NCI-H526 treated with DMSO at 0.1 percent for 48 hours (cell line): ENCODE data around the gene VSX1.

Source experiments
- DNase-seq: peaks from one replicate; lab custom pipeline; 2025; lab: John Stamatoyannopoulos, UW

Gene VSX1

DNA sequence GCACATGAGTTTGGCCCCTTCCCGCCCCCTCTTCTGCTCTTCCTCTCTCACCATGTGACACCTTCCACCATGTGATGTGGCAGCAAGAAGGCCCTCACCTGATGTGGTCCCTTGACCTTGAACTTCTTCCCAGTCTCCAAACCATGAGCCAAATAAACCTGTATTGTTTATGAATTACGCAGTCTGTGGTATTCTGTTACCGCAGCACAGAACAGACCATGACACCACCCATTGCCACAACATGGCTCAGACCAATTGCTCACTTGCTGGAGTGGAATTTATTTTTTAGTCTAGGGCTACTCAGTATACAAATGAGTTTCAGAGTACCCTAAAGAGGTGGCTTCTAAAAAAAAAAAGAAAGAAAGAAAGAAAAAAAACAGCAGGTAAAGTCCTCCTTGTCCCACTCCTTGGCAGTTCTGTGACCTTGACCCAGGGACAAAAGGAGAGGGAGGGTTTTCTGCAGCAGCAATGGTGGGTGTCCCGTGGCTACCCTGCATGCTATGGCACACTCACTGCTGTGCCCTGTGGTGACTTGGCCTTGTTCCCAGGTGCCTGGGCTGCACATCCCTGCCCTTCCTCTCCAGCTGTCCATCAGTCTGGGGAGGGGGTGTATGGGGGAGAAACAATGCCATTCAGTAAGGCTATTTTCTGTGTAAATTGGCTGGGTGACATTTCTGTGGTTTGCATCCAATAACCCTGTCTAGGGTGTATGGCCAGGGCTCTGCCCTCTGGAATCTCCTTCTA lies 5.4 kb upstream of the VSX1 start:
- DNase-seq = no peak

DNA sequence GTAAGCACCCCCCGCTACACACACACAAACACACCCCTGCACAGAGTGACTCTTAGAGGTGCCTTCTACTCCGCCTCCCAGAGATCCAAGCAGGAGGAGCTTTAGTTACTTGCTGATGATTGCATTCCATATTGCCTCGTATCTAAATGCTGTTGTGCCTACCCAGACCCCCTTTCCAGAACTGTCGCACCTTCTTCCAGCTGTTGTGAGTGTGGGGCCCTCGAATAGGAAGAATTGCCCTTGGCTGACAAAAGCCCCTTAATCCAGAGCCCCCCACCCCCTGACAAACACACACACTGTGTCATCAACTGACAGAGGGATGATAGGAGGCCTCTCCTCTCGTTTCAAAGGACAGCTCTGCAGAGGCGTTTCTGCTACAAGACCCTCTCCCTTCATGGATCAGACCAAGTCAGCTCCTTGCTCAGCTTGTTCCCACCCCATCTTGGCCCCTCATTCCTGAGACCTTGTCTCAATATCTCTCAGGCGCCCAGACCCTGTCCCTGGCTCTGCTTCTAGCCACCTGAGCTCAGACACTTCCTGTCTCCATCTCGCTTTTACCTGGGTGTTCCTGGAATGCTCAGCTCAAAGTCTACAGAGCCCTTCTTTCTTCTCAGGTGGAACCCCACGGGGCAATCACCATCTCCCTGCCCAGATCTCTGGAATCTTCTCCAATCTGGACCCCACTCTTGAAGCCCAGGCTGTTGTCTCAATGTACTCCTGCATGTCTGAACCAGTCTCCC lies 4.0 kb upstream of the VSX1 start:
- DNase-seq = no peak

DNA sequence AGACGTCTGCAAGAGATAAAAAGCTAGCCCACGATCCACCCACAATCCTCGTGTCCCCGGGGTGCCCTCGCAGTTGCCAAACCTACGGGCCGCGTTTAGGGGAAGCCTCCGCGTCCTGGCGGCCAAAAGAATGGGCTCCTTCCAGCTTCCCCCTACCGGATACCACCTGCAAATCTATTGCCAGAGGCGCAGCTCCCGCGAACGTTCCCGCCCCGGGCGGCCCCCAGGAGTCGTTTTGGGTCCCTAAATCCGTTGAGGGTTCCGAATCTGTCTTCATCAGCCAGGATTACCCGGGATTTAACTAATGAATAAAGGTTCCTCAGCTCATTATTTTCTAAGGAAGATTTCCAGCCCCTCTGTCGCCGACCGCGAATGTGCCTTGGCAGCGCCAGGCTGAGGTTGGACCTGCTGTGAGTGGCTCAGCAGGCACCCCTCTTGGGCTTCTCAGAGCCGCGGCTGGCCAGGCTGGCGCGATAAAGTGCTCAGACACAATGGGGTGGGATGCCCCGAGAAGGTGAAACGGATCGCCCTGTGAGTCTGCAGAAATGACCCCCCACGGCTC lies 2.8 kb upstream of the VSX1 start:
- DNase-seq = no peak

DNA sequence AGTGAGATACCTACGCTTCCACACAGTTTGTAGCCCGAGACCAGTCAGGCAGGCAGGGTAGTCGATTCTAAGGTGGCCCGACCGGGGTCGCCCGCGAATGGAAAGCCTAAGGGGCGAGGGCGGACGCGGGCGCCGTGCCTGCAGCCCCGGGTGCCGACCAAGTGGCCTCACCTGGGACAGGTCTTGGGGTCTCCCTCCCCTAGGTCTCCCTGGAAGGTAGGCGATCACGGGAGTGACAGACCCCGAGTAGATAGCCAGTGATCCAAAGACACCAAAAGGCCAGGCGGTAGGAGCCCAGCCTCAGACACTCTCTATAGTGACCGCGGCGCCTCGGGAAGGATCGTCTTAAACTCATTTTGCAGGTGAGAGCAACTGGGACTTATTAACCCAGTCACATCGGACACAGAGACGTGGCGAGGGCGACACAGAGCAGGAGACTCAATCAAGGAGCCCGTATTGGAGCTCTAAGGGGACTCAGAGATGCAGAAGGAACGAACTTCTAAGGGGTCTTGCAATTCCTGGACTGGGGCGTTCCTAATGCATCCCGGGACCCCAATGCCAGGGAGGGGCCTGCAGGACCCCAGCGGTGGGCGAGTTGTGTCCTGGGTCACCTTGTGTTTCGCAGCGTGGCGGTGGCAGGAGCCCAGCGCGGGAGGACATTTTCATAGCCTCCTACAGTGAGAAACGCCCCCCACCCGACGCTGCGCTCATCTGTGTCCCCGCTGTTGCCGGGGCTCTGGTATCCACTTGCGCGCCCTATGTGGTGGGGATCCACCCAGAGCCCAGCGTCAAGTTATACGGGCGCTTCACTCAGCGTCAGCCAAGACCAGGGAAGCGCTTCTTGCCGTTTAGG lies 2.1 kb upstream of the VSX1 start:
- DNase-seq = no peak

DNA sequence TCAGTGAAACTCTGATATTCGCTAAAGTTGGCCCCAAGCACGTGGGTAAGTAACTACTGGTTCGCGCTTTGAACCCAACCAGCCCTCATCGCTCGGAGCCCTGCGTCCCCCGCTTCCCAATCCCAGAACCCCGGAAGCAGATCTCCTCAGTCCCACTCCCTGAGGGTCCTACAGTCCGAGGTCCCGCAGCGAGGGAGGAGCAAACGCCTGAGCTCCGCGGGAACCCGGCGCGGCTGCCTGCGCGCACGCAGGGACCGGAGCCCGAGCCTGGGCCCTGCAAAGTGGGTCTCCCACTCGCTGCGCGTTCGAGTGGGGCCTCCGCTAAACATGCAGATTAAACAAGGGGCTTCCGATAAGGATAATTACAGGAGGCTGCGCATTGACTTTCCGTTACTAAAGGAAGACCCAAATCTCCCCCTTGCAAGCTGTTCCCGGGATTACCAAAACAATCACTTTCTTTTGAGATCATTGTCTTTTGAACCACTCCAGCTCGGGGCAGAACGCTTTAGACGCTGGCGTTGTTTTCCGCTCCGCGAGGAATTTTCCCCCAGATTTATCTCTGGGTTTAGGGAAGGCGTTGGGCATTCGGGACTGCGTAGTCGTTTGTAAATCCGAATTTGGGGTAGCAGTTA lies 1.3 kb upstream of the VSX1 start:
- no peak for DNase-seq

DNA sequence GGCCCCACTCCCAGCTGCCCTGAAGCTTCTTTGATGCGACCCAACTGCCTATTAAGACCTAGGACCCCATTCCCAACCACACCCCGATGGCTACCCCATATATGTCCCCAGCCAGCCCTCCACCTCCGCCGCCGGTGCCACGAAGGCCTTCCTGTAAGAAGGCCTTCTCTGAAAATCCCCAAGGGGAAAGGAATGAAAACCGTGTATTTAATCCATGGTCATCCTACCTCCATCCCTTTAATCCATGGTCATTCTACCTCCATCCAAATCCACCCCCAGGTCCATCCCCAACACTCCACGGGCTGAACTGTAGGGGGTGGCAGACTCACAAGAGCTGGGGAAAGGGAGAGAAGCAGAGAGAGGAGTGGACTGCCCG lies 545 bp upstream of the VSX1 start:
- DNase-seq = no peak

DNA sequence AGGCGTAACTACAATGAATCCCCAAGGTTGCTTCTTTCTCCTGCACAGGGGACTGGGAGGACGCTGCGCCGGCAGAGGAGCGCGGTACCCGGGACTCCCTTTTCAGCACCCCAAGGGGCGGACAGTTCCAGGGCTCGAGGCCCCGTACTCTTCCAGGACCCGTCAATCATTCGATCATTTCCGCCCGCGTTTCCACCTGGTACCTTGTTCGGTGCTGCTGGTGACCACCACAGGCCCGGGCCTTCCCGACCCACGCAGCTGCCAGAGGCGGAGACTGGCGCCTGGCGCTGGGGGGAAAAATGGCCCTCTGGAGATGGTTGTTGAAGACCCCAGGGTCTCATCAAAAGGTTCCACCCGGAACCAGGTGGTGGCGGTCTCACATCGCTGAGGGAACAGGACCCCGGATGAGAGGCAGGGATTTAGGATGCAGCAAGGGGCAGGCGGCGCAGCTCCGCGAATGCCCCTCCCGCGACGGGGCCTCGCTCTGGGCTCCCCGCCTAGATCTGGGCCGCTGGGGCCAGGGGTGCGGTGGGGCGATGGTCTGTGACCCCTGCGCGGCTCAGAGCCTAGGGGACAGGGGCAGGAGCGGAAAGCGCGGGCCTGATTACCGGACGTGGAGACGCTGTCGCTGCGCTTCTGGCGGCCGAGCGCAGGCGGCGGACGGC lies 744 bp downstream of the VSX1 start:
- no peak for DNase-seq

DNA sequence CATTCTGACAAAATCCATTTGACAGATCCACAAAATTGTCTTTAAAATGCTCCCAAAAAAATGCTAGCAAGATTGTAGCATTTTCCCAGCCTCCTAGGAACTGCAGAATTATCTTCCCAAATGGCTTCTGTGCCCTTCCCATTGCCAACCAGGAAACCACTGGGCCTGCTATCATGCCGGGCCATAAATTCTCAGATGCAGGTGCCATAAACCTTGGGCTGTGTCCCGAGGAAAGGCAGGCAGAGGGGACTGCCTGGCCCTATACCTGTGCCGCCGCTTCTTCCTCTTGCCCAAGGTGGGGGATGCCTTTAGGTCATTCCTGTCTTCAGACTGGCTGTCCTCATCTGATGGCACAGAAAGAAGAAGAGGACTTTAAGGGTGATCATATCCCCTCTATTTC lies 2.8 kb downstream of the VSX1 start:
- no peak for DNase-seq

DNA sequence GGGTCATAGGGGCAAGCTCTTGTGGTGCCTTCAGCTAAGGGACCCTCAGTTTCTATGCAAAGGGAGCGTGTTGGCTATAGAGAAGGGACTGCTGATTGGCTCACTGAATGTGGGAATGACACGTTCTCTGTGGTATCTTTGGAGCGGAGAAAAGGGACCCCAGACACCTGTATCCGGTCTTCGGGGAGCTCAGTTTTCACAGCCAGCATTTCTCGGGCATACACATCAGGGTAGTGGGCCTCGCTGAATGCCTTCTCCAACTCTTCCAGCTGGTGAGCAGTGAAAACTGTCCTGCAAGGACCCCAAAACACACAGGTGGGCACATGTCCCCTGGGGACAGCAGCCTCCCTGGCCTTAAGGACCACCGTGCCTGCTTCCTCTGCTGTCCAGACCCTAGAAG lies 3.3 kb downstream of the VSX1 start:
- DNase-seq = no peak

DNA sequence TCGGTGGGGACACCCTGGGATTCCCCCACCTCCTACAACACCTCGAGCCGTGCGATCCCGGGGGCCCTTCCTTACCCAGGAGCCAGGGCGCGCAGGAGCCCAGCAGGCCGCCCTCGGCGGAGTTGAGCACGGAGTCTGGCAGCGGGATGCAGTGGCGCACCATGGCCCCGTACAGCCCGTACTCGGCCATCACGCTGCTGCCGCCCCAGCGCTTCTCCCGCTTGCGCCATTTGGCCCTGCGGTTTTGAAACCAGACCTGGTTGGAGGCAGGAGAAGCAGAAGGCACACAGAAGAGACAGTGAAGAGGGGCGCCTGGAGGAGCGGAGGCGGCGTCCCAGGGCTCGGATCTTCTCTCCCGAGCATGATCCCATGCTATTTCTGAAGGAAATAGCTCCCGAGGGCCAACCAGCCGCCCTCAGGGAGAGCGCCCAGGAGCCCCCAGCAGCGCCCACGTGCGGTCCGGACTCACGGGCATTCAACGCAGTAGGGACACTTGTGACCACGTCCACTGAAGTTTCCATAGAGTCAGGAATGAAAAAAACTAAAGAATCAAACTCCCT lies 4.3 kb downstream of the VSX1 start:
- peak; percentile 36 for DNase-seq

DNA sequence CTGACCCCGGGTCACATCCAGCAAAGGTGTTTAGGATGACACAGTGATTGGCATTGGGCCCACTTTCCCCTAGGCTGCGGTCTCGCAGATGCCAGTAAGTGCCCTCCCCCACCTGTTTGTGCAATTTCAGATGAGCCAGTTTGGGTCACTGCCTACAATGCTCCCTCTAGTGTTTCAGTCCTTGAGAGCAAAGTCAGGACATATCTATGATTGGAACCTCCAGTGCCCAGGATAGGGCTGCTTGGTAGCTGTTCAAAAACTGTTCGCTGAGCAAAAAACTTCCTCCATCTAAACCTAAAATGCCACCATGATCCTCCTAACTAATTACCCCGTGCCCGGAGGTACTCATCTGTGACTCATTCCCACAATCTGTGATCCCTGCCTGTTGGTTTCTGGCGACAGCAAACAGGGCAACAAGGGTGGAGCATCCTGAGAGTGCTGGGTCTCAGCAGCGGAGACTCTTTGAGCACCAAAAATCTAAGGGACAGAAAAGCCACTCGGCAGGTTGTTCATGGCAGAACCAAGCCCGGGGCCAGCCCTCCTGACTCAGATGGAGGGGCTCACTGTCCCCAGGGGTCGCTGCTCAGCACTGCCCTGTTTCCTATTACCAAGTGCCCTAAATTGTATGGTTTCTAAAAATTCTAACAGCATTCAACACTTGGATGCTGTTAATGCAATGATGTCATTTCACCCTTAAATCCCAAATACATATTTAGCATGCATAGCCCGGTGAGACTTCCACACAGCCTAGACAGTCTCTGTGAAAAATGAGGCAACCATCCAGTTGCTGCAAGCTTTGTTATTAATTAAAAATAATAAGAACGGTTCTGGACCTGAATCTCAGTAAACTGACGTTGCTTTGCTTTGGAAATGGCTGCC lies 5.0 kb downstream of the VSX1 start:
- peak; percentile 48 for DNase-seq

DNA sequence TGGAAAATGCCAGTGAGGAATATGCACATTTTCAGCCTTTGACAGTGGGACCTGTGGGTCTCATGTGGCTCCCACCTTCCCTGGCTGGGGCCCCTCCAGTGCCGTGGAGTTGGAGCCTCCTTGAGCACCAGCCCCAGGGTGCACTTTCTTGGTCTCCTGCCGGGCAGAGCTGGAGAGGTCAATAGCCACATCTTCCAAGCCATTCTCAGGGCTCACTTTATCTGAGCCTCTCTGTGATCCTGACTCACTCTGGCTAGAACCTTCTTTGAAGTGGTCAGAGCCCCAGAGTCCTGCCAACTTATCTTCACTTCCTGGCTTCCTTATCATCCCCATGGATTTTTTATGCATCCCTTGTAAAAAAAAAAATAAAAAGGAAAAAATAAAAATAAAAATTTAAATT lies 5.7 kb downstream of the VSX1 start:
- no peak for DNase-seq

DNA sequence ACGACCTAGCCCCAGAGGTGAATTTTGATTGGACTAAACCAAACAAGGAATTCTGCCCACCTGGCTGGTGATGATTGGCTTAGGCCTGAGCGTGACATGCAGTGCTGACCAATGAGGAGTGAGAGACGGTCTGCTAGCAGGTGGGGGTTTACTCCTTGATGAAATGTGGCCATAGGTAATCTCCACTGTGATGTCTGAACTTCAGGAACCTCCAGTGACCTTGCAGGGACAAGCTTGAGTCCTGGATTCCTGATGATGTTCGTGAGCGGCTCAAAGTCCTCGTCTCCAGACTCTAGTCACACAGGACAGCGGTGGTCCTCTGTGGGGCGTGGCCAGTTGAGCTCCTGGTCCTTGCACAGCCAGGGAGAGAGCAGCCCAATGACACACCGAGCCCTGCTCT lies 8.4 kb downstream of the VSX1 start:
- no peak for DNase-seq

DNA sequence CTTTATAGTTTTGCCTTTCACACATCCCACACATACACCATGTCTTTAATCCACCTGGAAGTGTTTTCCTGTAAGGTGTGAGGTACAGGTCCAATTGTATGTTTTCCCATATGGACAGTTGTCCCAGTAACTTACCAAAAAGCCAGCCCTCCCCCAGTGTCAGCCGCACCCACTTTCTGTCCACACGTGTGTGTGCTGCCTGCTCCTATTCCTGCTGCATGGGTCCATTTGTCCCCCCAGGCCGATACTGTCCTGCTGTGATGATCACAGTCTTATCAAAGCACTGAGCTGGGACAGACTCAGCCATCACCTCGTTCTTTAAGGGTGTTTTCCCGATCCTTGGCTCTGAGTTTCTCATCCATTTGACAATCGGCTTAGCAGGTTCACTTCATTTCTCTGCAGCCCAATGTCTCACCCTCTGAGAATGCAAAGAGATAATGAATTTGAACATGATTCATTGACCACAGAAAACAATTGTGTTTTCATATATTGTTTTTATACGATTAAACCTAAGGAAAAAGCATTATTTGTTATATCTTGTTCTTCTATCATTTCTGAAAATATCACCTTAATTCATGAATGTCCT lies 9.6 kb downstream of the VSX1 start:
- no peak for DNase-seq

DNA sequence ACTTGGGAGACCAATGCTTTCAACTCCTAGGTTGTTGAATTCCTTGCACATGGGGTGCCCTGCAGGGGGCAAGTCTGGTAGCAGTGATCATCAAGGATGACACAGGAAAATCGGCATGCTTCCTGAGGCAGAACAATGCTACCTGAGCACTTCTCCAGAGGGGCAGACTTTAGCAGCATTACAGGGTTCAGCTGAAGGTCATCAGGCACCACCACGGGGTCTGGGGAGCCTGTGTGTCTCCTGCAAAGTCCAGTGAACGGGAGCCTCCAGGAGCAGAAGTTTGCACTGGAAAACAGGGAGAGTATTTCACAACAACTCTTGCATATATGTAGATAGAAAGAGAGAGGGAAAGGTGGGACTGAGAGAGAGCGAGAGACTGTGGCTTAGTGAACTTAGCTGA lies 10.2 kb downstream of the VSX1 start:
- no peak for DNase-seq

DNA sequence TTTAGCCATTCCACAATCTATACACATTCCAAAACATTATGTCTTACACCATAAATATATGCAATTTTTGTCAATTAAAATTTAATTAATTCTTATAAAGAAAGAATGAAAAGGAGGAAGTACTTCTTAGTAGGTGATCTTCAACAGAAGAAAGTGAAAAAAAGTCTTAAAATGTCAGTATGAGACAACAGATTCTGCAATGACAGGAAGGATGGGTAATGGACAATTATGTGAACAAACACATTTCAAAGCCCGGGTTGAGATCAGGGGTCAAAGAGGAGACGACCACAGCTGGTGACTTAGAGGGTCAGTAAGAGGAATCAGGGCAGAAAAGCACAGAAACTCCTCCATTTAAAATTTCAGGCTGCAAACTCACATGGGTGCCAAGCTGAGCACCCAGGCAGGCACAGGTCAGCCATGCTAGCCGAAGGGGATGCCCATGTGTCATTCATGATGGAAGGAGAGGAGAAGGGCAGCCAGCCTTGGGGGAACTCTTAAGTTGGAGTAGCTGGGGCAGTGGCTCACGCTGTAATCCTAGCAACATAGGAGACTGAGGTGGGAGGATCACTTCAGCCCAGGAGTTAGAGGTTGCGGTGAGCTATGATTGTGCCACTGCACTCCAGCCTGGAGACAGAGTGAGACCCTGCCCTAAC lies 11.0 kb downstream of the VSX1 start:
- no peak for DNase-seq

DNA sequence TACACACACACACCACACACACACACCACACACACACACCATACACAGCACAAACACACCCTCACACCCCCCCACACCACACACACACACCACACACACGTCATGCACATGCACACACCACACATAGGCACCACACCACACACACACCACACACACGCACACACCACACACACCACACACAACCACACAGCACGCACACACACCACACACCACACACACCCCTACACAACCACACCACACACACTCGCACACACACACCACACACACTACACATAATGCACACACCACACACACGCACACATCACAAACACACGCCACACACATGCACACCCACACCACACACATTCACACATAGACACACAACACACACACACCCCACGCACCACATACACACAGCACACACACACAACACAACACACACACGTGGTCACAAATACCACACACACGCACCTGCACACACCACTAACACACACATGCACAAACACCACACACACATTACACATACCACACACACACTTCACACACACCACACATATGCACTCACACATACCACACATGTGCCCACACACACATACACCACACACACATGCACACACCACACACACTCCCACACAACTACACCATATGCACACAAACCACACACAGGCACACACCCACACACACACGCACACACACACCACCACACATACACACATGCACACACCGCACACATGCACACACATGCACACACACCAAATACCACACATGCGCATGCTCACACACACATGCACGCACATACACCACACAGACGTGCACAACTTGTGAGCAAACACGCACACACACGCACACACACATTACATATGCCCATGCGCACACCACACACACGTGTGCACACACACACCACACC lies 14.6 kb downstream of the VSX1 start:
- no peak for DNase-seq

DNA sequence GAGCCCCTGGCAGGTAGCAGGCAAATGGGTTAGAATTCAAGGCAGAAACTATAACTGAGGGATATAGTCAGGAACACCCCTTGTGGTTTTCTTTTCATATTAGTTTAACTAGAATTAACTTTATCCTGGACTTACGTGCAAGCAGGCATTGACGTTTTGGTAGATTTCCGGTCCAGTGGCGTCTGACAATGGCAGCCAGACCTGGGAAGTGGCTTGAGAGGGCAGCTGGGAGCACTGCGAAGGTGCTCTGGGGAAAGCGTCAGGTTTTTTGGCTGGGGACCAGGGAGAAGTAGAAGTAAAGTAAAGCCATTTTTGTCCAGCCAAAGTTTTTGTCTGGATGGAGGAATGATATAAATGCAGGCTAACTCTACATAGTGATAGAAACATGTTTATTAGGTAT lies 15.6 kb downstream of the VSX1 start:
- no peak for DNase-seq
